ENCODE results near the gene RAP1GAP. TPM values are rescaled to one million over a fixed set of nuclear protein-coding genes. Genes with fewer than 3 reads are reported as not detected.

The RAP1GAP gene
- total and polyA plus RNA-seq, 2 of the 13 experiments (the other 11 are each of a cell fraction or from before 2014, with no cell fraction given) = 11.9 to 37.5 TPM

- TF ChIP-seq HMGXB4 (CRISPR knock-in tag; IDR thresholded peaks at IDR 0.05; ENCODE audit: borderline replicate concordance in 1 of 2, low read depth in 1 of 2) = peak in 1 of 2 experiments; percentile 24; a peak in 2 of 4 replicates
- no peak for TF ChIP-seq MLLT10 (CRISPR knock-in tag; IDR thresholded peaks at IDR 0.05)
- TF ChIP-seq ZNF253 (CRISPR knock-in tag; IDR thresholded peaks at IDR 0.05; ENCODE audit: borderline replicate concordance) = no peak
- TF ChIP-seq AHR (CRISPR knock-in tag; IDR thresholded peaks at IDR 0.05) = no peak
- TF ChIP-seq ZNF550 (CRISPR knock-in tag; IDR thresholded peaks at IDR 0.05; ENCODE audit: borderline replicate concordance) = no peak
- no peak for TF ChIP-seq MAFK (conservative IDR thresholded peaks at IDR 0.05 in 1 of 2, IDR thresholded peaks at IDR 0.05 in 1 of 2; ENCODE audit: low read length in 2 of 2)
- peak; percentile 69; the same call in 1 of the 2 replicates for TF ChIP-seq TBX2 (CRISPR knock-in tag; IDR thresholded peaks at IDR 0.05; ENCODE audit: borderline replicate concordance)
- TF ChIP-seq ATF4 (CRISPR knock-in tag; IDR thresholded peaks at IDR 0.05) = peak in 1 of 2 experiments; percentile 29; a peak in 1 of 4 replicates
- TF ChIP-seq BRD4 (CRISPR knock-in tag; IDR thresholded peaks at IDR 0.05) = no peak
- no peak for TF ChIP-seq SMC3 (IDR thresholded peaks at IDR 0.05; ENCODE audit: low read length)
- no peak for TF ChIP-seq SRSF9 (IDR thresholded peaks at IDR 0.05; ENCODE audit: borderline replicate concordance, insufficient read depth, low read depth, low read length, poor library complexity, severe bottlenecking)
- TF ChIP-seq ONECUT2 (CRISPR knock-in tag; IDR thresholded peaks at IDR 0.05) = no peak
- no peak for TF ChIP-seq E2F1 (CRISPR knock-in tag; IDR thresholded peaks at IDR 0.05)
- no peak for TF ChIP-seq AHDC1 (CRISPR knock-in tag; IDR thresholded peaks at IDR 0.05; ENCODE audit: borderline replicate concordance)
- no peak for TF ChIP-seq ZNF605 (CRISPR knock-in tag; IDR thresholded peaks at IDR 0.05)
Measured at GRCh38 chr1:21670059-21670881, 1.1 kb upstream of the RAP1GAP start (continued).

All from HepG2 (cell line).